CD4-positive, alpha-beta T cell treated with Interferon gamma for 1 hour (primary cell): ENCODE measurements around the gene SPECC1.
"Not testable (repeated sequence)": the region's sequence is repeated elsewhere in the genome, so short reads cannot be mapped to it uniquely, and the experiment has no call there.

ENCODE experiments used
- DNase-seq: peaks from one replicate; pipeline ENCODE4 v3.0.0-alpha.2; 2020

The SPECC1 gene, protein sequence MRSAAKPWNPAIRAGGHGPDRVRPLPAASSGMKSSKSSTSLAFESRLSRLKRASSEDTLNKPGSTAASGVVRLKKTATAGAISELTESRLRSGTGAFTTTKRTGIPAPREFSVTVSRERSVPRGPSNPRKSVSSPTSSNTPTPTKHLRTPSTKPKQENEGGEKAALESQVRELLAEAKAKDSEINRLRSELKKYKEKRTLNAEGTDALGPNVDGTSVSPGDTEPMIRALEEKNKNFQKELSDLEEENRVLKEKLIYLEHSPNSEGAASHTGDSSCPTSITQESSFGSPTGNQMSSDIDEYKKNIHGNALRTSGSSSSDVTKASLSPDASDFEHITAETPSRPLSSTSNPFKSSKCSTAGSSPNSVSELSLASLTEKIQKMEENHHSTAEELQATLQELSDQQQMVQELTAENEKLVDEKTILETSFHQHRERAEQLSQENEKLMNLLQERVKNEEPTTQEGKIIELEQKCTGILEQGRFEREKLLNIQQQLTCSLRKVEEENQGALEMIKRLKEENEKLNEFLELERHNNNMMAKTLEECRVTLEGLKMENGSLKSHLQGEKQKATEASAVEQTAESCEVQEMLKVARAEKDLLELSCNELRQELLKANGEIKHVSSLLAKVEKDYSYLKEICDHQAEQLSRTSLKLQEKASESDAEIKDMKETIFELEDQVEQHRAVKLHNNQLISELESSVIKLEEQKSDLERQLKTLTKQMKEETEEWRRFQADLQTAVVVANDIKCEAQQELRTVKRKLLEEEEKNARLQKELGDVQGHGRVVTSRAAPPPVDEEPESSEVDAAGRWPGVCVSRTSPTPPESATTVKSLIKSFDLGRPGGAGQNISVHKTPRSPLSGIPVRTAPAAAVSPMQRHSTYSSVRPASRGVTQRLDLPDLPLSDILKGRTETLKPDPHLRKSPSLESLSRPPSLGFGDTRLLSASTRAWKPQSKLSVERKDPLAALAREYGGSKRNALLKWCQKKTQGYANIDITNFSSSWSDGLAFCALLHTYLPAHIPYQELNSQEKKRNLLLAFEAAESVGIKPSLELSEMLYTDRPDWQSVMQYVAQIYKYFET

DNA sequence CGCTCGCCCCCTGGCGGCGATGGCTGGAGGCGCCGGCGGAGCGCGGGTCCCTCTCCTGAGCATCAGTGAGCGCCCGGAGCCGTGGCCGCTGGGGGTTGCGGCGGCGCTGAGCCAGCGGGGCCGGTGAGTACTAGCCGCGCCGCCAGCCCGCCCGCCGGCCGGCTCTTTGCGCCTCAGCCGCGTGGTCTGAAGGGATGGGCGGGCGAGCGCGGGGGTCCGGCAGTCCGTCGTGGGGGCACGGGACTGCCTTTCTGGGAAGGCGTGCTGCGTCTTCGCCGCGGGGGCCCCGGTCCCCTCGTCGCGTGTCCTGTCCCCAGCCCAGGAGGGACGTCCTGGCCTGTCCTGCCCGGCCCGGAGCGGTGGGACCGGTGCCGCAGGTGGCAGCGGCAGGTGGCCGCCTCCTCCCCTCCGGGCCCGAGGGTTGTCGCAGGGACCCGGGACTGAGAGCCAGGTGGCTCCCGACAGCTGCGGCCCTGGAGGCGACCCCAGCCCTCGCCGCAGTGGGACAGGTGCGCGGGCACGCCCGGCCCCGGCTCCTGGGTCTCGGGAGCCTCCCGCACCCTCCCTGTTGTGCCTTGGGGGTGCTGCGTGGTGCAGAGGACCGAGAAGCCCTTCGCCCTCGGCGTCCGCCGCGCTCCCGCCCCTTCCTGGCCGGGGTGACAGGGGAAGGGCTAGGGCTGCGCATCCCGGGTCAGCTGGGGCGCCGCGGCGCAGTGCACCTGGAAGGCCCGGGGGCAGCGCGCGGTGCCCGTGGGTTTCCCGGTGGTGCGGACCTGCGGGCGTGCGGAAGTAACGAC is at the start of gene SPECC1:
Gene SPECC1, plus strand, starts transcription at position 58 of the 797 bp plus-strand sequence. CDS start 87,293 bp downstream, outside the sequence.
- DNase-seq = peak; percentile 83

DNA sequence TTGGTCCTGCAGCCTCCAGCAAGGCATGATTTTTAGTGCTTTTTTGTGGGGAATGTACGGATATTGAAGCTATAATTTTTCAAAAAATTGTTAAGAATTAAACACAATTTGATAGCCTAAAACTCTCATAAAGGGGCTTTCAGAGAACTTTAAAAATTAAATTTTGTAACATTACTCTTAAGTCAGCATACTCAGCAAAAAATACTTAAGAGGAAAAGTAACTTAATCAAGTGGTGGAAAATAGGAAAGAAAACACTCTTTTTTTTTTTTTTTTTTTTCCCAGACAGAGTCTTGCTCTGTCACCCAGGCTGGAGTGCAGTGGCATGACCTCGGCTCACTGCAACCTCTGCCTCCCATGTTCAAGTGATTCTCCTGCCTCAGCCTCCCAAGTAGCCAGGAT is 46.2 kb upstream of the SPECC1 start:
- not testable (repeated sequence) for DNase-seq

DNA sequence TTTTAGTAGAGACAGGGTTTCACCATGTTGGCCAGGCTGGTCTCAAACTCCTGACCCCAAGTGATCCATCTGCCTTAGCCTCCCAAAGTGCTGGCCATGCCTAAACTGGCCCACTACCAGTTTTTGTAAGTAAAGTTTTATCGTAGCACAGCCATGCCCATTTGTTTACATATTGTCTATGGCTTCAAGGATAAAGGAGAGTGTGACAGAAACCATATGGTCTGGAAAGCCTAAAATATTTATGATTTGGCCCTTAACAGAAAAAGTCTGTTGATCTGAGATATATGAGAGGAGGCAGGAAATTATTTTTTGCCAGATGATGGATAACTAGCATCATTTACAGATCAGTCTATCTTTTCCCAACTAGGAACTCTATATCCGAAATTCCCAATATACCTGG is 36.0 kb upstream of the SPECC1 start:
- no peak for DNase-seq

DNA sequence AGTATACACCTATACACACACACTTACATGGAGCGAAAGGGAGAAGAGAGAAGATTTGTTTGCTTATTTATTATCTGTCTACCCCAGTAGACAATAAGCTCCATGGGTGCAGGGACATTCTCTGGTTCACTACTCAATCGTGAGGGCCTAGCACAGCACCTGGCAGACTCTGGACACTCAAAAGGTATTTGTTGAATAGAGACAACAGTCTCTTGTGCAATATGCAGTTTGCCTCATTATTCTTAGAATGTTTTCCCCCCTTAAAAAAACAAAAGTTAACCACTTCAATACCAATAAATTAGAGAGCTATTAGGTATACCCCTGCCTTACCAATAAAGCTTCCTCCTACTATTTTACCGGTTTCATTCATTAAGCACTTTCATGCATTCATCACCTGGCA is 33.6 kb upstream of the SPECC1 start:
- no peak for DNase-seq

DNA sequence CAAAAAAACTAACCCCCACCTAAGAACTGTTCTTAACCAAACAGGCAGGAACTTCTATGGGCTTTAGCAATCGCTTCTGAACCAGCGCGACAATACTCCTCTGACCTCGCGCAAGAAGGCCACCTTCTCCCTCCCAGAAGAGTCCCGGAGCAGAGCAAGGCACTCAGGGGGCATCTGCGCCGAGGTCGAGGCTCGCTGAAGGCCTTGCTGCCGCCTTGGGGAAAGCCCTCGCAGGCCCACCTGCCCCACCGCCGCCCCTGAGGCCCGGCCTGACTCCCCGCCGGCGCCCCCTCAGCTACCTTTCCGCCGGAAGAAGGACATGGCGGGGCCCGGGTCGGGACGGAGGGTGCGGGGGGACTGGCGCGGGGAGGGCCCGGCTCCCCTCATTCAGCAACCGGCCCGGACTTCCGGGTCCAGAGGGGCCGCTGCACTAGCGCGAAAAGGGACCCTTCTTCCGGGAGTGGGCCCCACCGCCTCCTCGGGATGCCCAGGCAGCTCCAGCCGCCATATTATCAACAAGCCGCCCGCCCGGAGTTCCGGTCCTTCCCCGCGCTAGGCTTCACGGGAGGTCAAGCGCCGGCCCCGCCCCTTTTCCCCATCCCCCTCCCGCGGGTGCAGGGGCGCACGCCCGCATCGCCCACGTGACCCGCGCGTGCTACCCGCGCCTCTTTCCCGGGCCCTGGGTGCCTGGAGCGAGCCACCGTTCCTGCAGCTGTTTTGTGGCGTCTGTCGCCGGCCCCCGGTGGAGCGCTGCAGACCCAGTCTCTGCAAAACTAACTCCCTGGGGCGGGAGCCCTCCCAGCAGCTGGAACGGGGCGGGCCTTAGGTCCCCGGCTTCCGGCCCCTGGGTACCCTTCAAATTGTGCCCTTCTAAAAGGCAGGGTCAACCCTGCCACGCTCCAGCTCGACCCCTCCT is 31.6 kb upstream of the SPECC1 start, which contains the start of gene AKAP10:
Gene AKAP10, minus strand, starts transcription at position 536 of the 916 bp plus-strand sequence. Its CDS starts 149 bp downstream, at position 387.
- peak; percentile 89 for DNase-seq

DNA sequence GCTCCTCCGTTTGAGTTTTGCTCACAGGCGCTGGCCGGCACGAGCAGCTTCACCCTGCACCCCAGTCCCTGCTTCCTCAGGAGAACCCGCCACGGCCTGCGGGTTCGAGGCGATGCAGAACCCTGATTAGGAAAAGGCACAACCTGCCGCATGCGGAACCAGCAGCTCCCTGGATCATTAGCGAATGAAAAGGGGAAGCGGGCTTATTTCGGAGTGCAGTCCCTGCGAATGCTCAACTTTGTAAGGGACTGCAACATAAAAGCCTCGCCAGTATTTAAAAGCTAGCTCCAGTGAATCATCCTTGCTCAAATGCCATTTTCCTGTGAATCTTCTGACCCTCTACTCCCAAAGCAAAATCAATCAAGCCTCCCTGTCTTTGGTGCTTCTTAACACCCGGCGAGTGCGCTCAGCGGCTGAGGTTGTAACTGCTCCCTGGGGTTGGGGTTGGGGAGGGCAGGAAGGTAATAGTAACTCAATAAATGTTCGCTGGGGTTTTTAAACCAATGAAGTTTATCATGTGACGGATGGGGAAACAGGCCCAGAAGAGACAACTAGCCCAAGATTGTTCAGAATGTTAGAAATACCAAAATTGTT is 30.9 kb upstream of the SPECC1 start:
- peak; percentile 4 for DNase-seq

DNA sequence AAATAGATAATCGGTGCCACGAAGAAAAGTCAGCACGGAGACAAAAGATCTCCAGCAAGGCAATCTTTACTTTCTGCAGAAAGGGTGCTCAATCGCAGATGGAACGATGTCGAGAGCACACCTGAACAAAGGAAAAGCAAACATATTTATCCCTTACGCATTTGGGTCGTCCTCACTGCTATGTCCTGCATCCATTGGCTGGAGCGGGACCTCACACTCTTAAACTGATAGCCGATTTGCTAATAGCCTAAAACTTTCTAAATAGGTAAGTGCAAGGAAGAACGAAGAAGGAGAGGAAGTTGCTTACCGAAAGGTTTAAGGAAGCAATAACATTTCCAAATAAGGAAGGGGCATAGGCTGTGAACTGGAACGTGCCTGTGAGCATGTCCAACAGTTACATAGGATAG is 30.4 kb upstream of the SPECC1 start:
- DNase-seq = no peak

DNA sequence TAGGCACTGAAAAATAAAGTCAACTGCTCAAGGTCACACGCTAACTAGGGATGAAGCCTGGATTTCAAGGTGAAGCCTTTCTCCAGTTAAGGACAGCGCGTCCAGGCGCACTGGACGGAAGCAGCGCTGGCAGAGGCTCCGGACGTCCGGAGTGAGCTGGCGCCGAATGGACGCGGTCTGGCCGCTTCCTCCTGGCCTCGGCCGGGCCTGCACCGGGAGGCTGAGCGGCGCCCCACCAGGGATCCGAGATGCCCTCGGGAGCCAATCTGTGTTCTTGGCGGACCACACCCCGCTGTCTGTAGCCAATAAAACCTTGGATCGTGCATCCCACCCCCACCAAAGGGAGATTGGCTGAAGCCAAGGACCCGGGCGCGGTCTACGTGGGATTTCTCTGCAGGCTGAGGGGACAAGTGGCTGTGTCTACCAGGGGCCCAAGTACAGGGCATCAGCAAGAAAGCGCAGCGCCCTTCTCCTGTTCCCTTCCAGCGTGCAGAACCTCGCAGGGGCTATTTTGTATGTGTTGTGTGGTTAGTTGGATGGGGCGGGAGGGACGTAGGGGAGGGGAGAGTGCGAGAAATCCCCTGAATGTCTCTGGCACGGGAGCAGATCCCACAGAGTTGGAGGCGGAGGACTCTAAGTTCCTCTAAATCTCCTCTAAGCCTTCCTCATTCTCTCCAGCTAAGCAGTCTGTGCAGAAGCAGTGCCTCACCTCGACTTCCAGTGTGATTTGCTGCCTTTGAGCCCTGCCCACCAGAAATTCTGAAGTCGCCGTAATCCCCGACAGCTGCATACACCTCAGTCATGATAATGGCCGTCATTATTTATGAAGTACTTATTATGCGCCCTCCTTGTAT is 29.0 kb upstream of the SPECC1 start:
- peak; percentile 11 for DNase-seq

DNA sequence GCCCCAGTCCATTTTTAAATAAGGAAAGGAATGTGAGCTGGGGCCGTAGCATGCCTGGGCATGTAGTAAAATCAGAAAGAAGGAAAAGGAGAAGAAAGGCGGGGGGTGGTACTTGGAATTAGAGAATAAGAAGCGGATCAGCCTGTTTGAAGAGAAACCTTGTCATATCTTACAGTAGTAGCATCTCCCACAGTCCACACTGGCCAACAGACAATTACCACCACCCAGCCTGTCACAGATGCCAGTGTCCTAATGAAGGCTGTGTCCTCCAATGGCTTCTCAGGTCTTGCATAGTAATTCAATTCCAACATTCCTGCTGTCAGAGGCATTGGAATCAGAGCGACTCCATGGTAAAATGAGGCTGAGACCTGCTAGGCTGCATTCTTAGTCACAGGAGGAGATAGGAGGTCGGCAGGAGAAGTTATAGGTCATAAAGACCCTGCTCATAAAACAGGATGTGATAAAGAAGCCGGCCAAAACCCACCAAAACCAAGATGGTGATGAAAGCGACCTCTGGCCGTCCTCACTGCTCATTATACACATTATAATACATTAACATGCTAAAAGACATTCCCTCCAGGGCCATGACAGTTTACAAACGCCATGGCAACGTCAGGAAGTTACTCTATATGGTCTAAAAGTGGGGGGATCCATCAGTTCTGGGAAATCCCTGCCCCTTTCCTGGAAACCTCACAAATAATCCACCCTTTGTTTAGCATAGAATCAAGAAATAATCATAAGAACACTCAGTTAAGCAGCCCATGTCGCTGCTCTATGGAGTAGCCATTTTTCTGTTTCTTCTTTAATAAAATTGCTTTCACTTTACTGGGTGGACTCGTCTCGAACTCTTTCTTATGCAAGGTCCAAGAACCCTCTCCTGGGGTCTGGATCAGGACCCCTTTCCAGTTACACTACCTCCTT is 22.0 kb upstream of the SPECC1 start:
- no peak for DNase-seq

DNA sequence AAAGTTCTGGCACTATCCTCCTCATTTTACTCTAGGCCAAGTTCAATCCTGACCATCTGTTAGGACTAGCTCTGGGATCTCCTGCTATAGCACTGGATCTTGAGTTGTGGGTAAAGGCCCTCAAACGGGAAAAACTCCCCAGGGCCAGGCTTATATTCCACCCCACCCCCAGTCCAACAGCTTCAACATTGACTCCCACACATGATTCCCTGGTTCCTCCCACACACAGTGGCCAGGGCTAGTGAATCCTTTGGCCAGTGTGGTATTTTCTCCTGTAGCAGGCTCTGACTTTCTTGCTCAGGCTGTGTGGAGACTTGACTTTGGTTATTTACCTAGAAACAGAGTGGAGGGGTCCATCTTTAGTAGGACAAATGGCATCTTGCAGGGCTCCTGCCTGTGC is 21.3 kb upstream of the SPECC1 start:
- no peak for DNase-seq

DNA sequence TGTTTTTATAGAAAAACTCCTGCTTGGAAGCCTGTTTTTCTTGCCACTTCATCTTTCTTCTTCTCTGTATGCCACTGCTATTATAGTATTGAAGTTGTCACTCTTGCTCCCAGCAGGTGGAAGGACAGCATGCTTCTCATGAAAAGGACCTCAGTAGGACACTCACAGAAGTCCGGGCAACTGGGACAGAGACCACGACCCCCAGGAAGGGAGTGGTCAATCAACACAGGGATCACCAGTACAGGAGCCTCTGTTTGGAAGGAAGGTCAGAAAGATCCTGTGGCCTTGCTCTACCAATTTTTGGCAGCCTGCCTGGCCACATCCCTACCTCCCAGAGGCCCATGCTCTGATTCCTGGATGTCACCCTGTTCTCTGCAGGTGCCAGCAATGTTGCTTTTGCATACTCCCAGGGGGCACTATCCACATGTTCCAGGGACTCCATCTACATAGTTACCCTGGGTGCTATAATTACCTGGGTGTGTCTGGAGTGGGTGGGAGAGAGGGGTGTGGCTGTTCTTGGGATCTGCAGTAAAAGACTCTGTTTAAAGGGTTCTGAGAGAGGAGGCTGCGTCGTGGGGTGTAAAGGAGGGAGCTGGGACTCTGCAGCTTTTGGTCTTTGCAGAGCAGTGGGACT is 17.8 kb upstream of the SPECC1 start:
- DNase-seq = no peak

DNA sequence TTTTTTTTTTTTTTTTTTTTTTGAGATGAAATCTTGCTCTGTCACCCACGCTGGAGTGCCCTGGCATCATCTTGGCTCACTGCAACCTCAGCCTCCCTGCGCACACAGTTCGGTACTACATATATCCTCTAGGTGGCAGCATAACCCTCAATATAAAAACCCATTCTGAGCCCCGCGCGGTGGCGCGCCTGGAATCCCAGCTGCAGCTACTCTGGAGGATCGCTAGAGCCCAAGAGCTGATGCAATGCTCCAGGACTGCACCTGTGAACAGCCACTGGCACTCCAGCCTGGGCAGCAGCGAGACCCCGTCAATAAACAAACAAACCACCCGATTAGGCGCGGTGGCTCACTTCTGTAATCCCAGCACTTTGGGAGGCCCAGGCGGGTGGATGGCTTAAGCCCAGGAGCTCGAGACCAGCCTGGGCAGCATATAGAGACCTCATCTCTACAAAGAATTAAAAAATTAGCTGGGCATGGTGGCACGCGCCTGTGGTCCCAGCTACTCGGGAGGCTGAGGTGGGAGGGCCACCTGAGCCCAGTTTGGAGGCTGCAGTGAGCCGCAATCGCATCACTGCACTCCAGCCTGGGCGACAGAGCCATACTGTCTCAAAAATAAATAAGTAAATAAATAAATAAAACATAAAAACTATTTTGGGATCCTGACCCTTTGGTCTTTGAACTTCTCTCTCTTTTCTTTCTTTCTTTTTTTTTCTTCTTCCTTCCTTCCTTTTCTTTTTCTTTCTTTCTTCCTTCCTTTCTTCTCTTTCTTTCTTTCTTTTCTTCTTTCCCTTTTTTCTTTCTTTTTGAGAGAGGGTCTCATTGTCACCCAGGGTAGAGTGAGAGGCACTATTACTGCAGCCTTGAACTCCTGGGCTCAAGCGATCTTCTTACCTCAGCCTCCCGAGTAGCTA is 16.1 kb upstream of the SPECC1 start:
- peak; percentile 69 for DNase-seq

DNA sequence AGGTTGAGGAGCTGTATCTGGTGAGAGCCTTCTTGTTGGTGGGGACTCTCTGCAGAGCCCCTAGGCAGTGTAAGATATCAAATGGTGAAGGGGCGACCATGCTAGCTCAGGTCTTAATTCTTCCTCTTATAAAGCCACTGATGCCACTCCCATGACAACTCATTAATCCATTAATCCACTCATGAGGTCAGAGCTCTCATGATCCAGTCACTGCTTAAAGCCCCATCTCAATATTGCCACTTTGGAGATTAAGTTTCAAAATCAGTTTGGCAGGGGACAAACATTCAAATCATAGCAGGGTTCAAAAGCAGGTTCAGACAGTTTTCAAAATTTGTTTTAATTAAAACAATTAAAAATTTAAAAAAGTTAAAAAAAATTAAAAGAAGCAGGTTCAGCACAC is 13.1 kb upstream of the SPECC1 start:
- no peak for DNase-seq

DNA sequence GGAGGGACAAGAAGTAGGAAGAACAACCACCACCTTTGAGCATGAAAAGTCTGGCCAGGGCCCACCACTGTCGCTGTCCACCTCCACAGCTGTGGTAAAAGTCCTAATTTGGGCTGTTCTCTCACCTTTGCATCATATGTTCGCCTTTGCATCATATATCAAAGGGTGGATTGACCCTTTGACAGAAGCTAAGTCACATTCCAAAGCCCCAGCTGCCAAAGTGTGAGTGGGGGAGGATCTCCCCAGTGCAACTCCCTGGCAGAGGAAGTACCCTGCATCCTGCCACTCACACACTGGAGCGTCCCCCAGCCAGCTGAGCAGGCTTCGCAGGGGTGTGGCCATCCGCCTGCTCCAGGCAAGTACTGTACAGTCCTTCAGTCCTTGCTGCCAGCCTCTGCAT is 12.7 kb upstream of the SPECC1 start:
- no peak for DNase-seq

DNA sequence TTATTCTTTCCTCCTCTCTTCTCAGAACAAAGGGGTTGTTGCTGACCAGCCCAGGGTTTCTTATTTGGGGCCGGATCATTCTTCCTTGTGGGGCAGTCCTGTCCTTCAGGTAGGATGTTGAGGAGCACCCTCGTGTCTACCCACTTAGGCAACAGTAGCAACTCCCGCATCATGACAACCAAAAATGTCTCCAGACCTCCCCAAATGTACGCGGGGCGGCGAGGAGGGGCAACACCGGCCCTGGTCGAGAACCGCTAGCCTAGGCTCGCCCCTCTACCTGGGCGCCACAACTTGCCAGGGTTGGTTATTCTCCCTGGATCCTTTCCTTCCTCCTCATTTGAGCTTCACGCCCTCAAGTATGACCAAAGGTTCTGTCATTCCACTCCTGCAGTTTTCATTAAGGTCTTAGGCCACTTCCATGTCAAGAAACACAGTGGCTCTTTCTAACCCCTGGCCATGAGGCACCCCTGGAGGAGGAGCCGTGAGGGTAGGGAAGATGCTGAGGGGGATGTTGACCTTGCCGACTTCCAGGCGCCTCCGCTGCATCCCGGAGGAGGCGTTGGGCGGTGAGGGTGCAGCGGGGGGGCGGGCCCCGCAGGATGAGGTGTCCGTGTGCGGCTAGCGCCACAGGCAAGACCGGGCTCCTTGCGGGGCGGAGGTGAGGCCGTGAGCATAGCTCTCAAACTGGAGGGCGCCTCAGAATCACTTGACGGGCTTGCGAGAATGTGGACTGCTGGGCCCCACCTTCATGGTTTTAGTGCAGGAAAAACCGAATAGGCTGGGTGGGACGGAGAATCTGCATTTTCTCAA is 712 bp upstream of the SPECC1 start:
- DNase-seq = no peak

DNA sequence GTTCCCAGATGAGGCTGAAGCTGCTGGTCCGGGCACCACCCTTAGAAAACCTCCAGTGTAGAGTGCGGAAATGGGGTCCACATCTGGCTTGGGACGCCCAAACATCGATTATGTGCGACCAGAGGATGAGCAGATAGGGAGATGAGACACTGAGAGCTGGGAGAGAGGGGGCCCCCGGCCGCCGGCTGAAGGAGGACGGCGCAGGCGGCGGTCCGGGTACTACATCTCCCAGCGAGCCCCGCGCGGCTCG is 182 bp upstream of the SPECC1 start:
- DNase-seq = no peak
